ENCODE results near the gene RNU6-1. TPM values are rescaled to one million over a fixed set of nuclear protein-coding genes. Genes with fewer than 3 reads are reported as not detected.

Gene RNU6-1
- total RNA-seq, 1 experiment from 2014 or later = not detected

DNA sequence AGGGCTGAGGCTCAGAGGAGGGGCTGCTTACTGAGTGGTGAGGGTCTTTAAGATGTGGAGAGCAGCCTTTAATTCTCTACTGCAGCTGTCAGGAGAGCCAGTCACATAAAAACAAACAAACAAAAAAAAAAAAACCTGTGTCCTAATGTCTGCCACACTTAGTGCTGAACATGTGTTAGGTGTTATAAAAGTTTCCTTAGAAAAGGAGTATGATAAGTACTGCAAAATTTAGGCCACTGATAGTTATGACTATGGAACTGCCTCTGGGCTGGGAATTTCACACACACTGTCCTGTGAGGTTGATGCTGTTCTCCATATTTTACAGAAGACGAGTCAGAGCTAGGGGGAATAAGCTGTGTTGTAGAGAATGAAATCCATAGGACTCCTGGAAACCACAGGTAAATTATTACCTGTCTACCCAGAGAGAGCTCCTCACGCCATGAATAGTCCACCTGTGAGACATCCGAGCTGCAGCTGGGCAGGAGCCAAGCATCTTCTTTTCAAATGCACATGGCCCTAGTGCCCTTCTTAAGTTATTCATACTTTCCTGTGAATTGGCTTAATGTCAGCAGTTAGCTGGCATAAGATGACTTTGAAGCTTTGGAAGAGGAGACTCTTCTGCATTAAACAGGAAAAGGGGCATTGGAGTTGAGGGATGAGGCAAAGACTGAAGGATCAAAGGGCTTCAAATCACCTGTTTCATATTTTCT, 49.1 kb downstream of the RNU6-1 start:
- no peak for DNase-seq (ENCODE audit: unreplicated experiment)
- Mint-ChIP-seq H3K4me1 (ENCODE audit: insufficient read depth, unreplicated experiment) (no peaks in the 10 kb centered on the region), H3K9me3 (ENCODE audit: unreplicated experiment) (peaks cover 11% of the 10 kb centered on the region), H3K27me3 (ENCODE audit: insufficient read depth, unreplicated experiment) (no peaks in the 10 kb centered on the region), H3K27ac (ENCODE audit: low read depth, unreplicated experiment) (no peak overlapping the region), H3K36me3 (ENCODE audit: insufficient read depth, unreplicated experiment) (peaks cover 6% of the 10 kb centered on the region), H3K4me3 (ENCODE audit: unreplicated experiment) (no peak overlapping the region)
- intact Hi-C loops (cut with micrococcal nuclease) = no loop called here
- BruUV-seq (replicated peaks) = no TSS peak
- TF ChIP-seq, protein P1, sequence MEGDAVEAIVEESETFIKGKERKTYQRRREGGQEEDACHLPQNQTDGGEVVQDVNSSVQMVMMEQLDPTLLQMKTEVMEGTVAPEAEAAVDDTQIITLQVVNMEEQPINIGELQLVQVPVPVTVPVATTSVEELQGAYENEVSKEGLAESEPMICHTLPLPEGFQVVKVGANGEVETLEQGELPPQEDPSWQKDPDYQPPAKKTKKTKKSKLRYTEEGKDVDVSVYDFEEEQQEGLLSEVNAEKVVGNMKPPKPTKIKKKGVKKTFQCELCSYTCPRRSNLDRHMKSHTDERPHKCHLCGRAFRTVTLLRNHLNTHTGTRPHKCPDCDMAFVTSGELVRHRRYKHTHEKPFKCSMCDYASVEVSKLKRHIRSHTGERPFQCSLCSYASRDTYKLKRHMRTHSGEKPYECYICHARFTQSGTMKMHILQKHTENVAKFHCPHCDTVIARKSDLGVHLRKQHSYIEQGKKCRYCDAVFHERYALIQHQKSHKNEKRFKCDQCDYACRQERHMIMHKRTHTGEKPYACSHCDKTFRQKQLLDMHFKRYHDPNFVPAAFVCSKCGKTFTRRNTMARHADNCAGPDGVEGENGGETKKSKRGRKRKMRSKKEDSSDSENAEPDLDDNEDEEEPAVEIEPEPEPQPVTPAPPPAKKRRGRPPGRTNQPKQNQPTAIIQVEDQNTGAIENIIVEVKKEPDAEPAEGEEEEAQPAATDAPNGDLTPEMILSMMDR (IDR thresholded peaks at IDR 0.05; ENCODE audit: unreplicated experiment) = no peak
- POLR2A ChIA-PET = interaction anchor here (0.6 to 0.7 kb wide), 3 partner anchors 10 to 280 kb away, joined by 3 read pairs; no protein-coding TSS in a partner anchor
- CTCF ChIA-PET = no interaction called here

Other genes starting within 250 kb of the RNU6-1 start
- 0.07 and 0.17 TPM in 2 replicates for gene SKOR1, start 14.5 kb downstream of the RNU6-1 start, total RNA-seq (2022)
- gene PIAS1, start 214.3 kb upstream of the RNU6-1 start, total RNA-seq (2022) = 32.9 and 36.8 TPM in 2 replicates